Endothelial cell (in vitro differentiated cells): ENCODE data around the gene HECA. TPM values are rescaled to one million over a fixed set of nuclear protein-coding genes. Genes with fewer than 3 reads are reported as not detected.
"Not testable (repeated sequence)": the region's sequence is repeated elsewhere in the genome, so short reads cannot be mapped to it uniquely, and the experiment has no call there.

Experiments
- DNase-seq: peaks from one replicate; pipeline ENCODE4 v3.0.0; 2021; ENCODE audit warnings: low spot score
- H3K27ac Mint-ChIP-seq: one replicate; pipeline ENCODE4 v1.8.0; 2021; ENCODE audit warnings: mixed read lengths, inconsistent platforms; ENCODE audit not compliant: unreplicated experiment
- H3K27me3 Mint-ChIP-seq: one replicate; pipeline ENCODE4 v1.8.0; 2021; ENCODE audit warnings: mild to moderate bottlenecking, moderate library complexity, mixed read lengths, inconsistent platforms; ENCODE audit not compliant: unreplicated experiment
- H3K36me3 Mint-ChIP-seq: one replicate; pipeline ENCODE4 v1.8.0; 2021; ENCODE audit warnings: mild to moderate bottlenecking, low read depth, mixed read lengths, inconsistent platforms; ENCODE audit not compliant: unreplicated experiment
- H3K4me1 Mint-ChIP-seq: one replicate; pipeline ENCODE4 v1.8.0; 2021; ENCODE audit warnings: mild to moderate bottlenecking, mixed read lengths, inconsistent platforms; ENCODE audit not compliant: unreplicated experiment
- H3K4me3 Mint-ChIP-seq: one replicate; pipeline ENCODE4 v1.8.0; 2021; ENCODE audit warnings: mild to moderate bottlenecking, mixed read lengths, inconsistent platforms; ENCODE audit not compliant: unreplicated experiment
- H3K9me3 Mint-ChIP-seq: one replicate; pipeline ENCODE4 v1.8.0; 2021; ENCODE audit warnings: mixed read lengths, inconsistent platforms; ENCODE audit not compliant: unreplicated experiment
- CTCF ChIP-seq: fragments of 200-600 bp; sonication (generic); IDR thresholded peaks from one replicate; pipeline ENCODE4 v1.5.0; 2021; ENCODE audit warnings: antibody characterized with exemption; ENCODE audit not compliant: unreplicated experiment
- total RNA-seq: library from RNA; stranded (reverse); fragmentation: NEBNext Ultra II Directional; extraction: Animal tissue kit (Norgen Biotek cat#: 25700); gene quantifications from one replicate; pipeline ENCODE4 v1.2.1, GENCODE V29; 2021; ENCODE audit not compliant: unreplicated experiment

HECA gene
- total RNA-seq, 1 donor from 2014 or later, result 36.7 TPM

DNA sequence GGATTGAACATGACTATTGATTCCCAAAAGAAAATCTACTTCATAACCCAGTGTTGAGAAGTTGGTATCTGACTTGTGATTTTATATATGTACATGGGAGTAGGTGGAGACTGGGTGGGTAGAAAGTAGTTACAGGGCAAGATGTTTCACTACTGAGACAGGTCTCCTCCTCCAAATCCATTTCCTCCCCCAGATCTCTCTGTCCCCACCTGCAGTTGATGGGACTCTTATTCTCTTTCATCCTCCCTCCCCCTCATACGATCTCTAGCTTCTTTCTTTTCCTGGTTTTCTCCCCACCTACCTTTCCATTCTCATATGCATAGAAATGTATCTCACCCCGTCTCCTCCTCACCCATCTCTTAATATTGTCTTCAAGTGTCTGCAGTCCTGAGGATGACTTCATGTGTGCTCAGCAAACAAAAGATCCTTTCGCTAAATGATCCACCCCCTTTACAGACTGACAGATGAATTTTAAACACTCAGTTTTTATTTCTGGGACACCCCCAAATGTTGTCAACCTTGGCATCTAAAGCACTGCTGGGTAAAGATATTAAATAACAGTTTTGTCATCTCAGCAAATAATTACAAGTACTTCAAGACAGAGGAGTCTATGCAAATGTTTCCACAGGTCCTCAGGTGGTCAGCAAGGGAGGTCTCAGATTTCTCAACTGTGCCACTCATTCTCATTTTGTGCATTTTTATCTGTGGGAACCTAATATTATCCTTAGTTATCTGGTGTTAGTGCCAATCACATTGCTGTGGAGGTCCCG lies 18.7 kb upstream of the HECA start:
- no peak for TF ChIP-seq CTCF
- no peaks in the 10 kb centered on the region for H3K27me3 Mint-ChIP-seq
- no peak for DNase-seq
- peaks cover 2% of the 10 kb centered on the region for H3K4me1 Mint-ChIP-seq
- H3K9me3 Mint-ChIP-seq, result peaks cover 11% of the 10 kb centered on the region
- H3K36me3 Mint-ChIP-seq, result peaks cover 11% of the 10 kb centered on the region
- no peak overlapping the region for H3K4me3 Mint-ChIP-seq
- no peak overlapping the region for H3K27ac Mint-ChIP-seq

- no peak for DNase-seq
- H3K4me3 Mint-ChIP-seq, result no peak overlapping the region
- peaks cover 11% of the 10 kb centered on the region for H3K9me3 Mint-ChIP-seq
- no peaks in the 10 kb centered on the region for H3K27me3 Mint-ChIP-seq
- H3K4me1 Mint-ChIP-seq, result peaks cover 2% of the 10 kb centered on the region
- peak; percentile 27 for TF ChIP-seq CTCF
- peaks cover 11% of the 10 kb centered on the region for H3K36me3 Mint-ChIP-seq
- H3K27ac Mint-ChIP-seq, result no peak overlapping the region
Observed at GRCh38 chr6:139117734-139118133, 17.1 kb upstream of the HECA start.

DNA sequence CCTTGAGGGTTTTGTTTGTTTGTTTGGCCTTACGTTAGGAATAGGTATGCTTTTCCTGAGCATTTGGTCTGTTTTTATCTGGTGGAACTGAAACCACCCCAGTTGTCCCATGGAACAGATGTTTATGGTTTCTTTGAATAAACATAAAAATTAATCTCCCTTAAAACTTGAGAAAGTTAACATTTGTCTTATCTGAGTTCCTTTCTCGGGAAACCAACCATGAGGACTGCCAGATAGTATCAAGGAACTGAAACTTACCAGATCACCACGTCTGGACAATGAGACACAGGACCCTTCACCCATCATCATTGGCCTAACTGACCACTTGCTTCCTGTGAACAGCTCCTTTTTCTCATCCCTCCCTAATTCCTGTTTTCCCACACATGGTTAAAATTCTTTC lies 15.3 kb upstream of the HECA start:
- H3K27me3 Mint-ChIP-seq, result no peaks in the 10 kb centered on the region
- peaks cover 11% of the 10 kb centered on the region for H3K36me3 Mint-ChIP-seq
- peaks cover 11% of the 10 kb centered on the region for H3K9me3 Mint-ChIP-seq
- no peaks in the 10 kb centered on the region for H3K4me1 Mint-ChIP-seq
- DNase-seq, result no peak
- H3K27ac Mint-ChIP-seq, result no peak overlapping the region
- H3K4me3 Mint-ChIP-seq, result no peak overlapping the region
- no peak for TF ChIP-seq CTCF

DNA sequence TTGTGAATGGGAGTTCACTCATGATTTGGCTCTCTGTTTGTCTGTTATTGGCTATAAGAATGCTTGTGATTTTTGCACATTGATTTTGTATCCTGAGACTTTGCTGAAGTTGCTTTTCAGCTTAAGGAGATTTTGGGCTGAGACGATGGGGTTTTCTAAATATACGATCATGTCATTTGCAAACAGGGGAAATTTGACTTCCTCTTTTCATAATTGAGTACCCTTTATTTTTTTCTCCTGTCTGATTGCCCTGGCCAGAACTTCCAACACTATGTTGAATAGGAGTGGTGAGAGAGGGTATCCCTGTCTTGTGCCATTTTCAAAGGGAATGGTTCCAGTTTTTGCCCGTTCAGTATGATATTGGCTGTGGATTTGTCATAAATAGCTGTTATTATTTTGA lies 12.1 kb upstream of the HECA start:
- H3K4me3 Mint-ChIP-seq, H3K27me3 Mint-ChIP-seq, H3K4me1 Mint-ChIP-seq, DNase-seq, H3K27ac Mint-ChIP-seq: not testable (repeated sequence)
- peaks cover 11% of the 10 kb centered on the region for H3K9me3 Mint-ChIP-seq
- peaks cover 11% of the 10 kb centered on the region for H3K36me3 Mint-ChIP-seq

DNA sequence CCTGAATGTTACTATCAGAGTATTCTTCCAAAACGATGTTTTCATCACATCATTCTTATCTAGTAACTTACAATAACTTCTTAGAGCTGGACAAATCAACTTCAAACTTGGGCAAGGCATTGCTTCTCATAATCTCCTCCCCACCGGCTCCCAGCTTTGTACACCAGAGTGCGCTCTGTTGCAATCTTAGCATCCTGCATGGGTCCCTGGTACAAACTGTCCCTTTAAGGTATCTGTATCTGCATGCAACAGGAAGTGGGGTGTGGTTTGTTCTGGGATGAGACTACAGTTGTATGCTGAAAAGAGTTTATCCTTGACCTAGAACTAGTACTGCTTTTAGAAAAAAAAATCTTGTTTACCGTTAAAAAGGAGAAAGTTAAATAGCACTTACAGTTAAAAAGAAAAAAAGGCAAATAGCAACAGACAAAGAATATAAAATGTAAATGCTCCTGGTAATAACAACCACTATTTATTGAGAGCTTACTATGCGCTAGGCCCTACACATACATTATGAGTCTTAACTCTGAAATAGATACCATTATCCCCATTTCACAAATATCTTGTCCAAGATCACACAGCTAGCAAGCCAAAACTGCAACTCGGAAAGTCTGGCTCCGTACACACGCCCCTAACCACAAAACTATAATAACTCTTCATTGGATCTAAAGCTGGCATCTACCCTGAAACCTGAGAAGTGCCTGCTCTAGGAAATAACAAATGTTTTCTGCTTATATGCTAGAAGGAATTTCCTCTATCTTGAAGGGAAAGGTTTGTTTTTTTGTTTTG lies 9.8 kb upstream of the HECA start:
- peaks cover 6% of the 10 kb centered on the region for H3K4me1 Mint-ChIP-seq
- H3K9me3 Mint-ChIP-seq, result peaks cover 3% of the 10 kb centered on the region
- H3K4me3 Mint-ChIP-seq, result no peak overlapping the region
- H3K27me3 Mint-ChIP-seq, result no peaks in the 10 kb centered on the region
- TF ChIP-seq CTCF, result no peak
- H3K27ac Mint-ChIP-seq, result no peak overlapping the region
- DNase-seq, result peak; percentile 16
- peaks cover 3% of the 10 kb centered on the region for H3K36me3 Mint-ChIP-seq
